ENCODE results near the gene KCNH5.
"Not testable (repeated sequence)": the region's sequence is repeated elsewhere in the genome, so short reads cannot be mapped to it uniquely, and the experiment has no call there.

The KCNH5 gene

DNA sequence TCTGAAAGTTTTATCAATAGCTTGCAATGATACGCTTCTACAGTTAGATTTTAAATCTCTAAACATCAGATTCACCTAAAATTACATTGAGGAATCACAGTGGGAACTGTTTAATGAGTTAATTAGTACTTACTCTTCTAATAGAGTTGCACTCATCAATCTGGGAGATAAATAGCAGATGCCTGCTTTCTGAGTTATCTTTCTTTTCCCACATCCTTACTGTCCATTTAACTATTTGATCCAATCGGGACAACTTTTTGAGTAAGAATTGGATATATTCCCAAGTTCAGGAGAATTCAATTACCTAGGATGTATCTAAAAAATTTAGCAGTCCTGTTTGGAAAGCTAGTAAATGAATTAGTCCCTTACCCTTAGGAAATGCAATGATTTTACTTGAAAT is 162.3 kb downstream of the KCNH5 start:
- no peak for DNase-seq

DNA sequence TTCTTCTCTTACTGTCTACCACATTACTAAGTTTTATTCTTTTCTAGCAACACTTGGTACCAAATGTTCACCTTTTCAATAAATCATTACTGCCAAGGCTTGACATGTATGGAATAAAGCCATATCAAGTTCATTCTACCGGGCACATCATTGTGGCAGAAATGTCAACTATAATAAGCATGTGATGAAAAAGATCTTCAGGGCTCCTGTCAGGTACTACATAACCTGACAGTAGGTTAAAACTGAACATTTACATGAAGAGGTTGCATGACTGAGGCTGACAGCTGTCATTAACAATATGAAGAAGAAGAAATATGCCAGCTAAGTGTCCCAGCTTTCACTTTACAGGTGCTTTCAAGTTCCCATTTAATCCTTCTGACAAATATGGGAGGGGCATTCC is 178.9 kb downstream of the KCNH5 start:
- no peak for DNase-seq

DNA sequence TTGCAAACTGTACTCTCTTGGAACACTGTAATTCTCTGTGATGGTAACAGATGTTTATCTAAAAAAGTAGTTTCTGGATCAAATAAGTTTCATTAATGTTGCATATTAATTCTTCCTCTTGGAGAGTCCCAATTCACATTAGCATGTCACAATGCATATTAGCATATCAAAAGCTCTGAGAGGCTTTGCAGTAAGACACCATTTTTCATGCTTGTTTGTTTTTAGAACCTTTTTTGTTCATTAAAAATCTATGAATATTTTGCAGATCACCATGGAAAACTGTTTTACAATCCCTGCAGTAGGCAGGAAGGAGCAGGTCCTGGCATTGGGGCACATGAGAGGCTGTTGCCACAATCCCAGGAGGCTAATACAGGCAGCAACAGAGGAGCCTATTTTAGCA is 180.7 kb downstream of the KCNH5 start:
- no peak for DNase-seq

DNA sequence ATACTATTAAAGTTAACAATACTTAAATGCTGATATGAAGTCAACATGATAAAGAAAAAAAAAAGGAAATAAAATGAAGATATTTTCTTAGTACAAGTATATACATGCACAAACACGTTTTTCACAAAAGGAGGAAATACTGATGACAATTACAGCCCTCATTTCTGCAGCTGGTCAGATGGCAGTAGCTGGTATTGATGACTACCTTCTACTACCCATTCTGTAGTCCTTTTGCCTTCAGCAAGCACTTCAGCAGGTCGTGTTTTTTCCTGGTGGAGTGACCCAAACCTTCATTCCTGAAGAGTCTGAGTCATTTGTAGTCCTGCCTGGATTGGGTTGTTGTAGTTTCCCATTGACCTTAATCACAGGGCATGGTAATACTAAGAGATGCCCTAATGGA is 187.2 kb downstream of the KCNH5 start:
- DNase-seq: not testable (repeated sequence)

DNA sequence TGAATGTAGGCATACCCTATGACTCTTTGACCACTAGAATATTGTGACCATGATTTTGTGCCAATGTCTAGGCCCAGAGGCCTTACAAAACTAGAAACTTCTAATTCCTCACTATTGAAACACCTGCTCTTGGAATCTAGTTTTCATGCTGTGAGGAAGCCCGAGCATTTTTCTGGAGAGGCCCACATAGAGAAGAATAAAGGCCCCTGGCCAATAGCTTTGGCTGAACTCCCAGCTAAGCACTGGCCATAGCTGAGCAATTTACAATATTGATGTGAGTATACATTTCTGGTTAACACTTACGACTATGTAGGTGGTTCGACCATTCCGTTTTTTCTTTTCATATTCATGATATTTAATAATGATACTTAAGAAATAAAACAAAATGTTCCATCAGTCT is 190.3 kb downstream of the KCNH5 start:
- DNase-seq: no peak

- DNase-seq: peak; percentile 54 to 96
Measured at GRCh38 chr14:62847168-62847567, 198.1 kb downstream of the KCNH5 start.

- DNase-seq: no peak
Measured at GRCh38 chr14:62844546-62844945, 200.7 kb downstream of the KCNH5 start.

GRCh38 chr14:62824086-62824485 is 221.2 kb downstream of the KCNH5 start:
- no peak for DNase-seq

DNA sequence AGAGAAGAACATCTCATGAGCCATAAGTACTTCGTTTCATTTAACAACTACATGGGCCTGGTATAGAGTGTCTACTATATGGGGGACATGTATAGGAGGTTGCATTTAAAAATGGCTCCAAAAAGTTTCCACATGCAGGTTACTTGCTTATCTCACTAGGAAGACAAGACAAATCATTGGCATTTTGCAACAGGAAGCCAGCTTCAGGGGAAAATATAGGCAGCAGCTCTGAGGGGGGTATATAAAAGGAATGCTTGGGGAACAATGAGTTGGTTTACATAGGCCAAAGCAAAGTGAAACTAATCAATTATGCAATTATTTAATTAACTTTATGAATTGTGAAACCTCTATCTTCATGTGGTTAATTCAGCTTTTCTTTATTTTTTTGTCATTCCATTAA is 225.3 kb downstream of the KCNH5 start:
- DNase-seq: no peak

DNA sequence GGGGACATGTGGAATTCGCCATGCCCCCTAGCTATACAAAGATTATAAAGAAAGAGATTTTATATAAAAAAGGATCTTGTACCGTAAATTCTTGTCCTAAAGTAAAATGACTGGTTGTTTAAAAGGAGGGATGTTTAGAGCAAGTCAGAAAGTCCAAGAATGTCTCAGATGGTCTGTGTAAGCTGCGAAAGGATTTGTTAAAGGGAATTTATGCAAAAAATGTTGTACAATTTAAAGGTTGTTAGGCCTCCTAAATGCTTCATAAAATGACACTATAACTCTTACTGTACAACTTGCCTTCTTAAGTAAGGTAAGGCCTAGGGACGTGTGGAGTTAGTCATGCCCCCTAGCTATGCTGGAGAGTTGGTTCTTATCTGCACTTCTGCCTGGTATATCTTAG is 237.6 kb downstream of the KCNH5 start:
- DNase-seq: no peak

DNA sequence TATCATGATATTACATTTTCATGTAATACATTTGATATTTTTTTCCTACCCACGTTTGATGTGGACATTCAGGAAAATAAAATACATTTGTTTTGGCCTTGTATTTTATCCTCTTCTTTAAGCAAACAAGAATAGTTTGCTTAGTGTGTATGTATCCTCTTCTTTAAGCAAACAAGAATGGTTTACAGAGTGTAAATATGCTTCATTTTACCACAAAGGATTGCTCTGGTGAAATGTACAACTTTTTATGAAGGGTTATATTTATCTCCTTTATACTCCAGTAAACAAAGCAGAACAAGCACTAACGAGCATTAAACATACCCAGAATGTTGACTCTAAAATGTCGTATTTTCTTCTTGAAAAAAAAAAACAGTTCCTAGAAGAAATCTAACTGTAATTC is 244.7 kb downstream of the KCNH5 start:
- no peak for DNase-seq

GRCh38 chr14:62796431-62796830 is 248.8 kb downstream of the KCNH5 start:
- no peak for DNase-seq

- DNase-seq: no peak
Measured at GRCh38 chr14:62792578-62792977, 252.7 kb downstream of the KCNH5 start.

DNA sequence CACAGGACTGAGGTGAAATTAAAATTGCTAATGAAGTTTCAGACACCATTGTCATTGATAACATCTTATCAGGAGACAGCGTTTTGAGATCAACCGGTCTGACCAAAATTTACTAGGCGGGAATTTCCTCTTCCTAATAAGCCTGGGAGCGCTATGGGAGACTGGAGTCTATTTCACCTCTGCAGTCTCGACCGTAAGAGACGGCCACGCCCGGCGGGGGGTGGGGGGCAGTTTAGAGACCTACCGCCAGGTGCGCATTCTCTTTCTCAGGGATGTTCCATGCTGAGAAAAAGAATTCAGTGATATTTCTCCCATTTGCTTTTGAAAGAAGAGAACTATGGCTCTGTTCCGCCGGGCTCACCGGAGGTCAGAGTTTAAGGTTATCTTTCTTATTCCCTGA is 263.9 kb downstream of the KCNH5 start:
- not testable (repeated sequence) for DNase-seq

GRCh38 chr14:62778852-62779251 is 266.4 kb downstream of the KCNH5 start:
- DNase-seq: no peak

- no peak for DNase-seq
Measured at GRCh38 chr14:62778310-62778709, 266.9 kb downstream of the KCNH5 start.

GRCh38 chr14:62777510-62777909 is 267.7 kb downstream of the KCNH5 start:
- no peak for DNase-seq

DNA sequence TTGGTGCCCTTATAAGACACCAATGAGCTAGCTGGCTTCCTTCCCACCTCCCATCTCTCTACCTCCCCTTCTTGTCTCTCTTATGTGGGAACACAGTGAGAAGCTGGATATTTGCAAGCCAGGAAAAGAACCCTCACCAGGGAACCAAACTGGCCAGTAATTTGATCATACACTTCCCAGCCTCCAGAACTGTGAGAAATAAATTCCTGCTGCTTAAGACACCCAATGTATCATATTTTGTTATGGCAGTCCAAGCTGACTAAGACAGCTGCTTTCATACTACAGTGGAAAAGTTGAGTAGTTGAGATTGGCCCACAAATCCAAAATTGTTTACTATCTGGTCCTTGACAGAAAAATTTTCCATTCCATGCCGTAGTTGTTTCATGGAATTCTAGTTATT is 269.0 kb downstream of the KCNH5 start:
- no peak for DNase-seq

GRCh38 chr14:62768753-62769152 is 276.5 kb downstream of the KCNH5 start:
- peak in 1 of 2 experiments; percentile 31 for DNase-seq

GRCh38 chr14:62763951-62764350 is 281.3 kb downstream of the KCNH5 start:
- DNase-seq: no peak

DNA sequence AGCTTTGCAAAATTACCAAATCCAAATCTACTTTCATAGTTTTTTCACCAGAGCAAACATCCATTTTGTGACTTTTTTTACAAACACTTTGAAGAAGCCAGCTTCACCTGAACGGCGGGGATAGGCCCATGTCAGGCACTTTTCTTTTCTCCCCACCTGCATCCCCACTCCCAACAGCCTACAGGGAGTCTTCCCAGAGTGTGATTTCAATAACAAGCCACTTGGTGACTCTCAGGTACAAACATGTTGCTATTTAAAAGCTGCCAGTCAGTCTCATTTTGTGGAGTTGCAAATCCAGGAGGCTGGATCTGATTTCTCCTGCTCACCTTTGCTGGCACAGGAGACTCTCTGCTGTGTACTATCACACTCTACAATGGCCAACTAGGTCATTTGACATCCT is 285.5 kb downstream of the KCNH5 start:
- DNase-seq: no peak

GRCh38 chr14:62746881-62747280 is 298.4 kb downstream of the KCNH5 start:
- not testable (repeated sequence) for DNase-seq

GRCh38 chr14:62745496-62745895 is 299.8 kb downstream of the KCNH5 start:
- DNase-seq: no peak

DNA sequence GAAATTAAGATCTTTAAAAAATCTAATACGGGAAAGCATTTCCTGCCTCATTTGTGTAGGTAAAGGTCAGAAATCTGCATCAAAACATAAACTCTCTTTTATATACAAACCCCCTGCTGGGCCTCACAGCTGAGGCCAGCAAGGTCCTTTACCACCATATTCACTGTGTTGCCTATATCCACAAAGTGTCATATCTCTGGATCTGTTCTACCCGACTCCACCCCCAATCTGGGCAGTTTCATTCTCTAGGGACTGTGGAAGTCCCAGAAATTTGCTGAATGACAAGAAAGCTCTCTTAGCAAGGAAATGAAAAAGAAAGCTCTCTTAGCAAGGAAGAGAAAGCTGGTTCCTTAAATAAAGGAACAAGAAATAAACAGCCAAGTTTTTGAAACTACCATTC is 301.7 kb downstream of the KCNH5 start:
- DNase-seq: no peak

DNA sequence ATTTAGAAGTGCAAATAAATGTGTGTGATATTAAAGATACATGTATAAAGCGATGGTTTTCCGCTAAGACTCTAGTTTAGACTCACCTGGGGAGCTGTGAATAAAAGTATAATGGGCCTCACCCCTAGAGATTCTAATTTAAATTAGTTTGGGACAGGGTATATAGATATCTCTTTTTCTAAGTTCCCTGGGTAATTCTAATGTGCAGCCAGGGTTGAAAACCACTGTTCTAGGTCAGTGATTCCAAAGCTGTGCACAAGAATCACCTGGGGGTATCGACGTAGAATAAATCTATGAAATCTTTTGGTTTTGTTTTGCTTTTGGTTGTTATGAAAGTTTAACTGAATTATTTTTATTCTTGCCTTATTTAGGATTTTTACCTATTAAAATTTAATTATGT is 302.1 kb downstream of the KCNH5 start:
- no peak for DNase-seq

- DNase-seq: no peak
Measured at GRCh38 chr14:62739647-62740046, 305.6 kb downstream of the KCNH5 start.

All from NCI-H524 (cell line).